Measurements from ENCODE around the gene PLCH1. TPM values are rescaled to one million over a fixed set of nuclear protein-coding genes. Genes with fewer than 3 reads are reported as not detected.

The PLCH1 gene
- total RNA-seq, 2 experiments from 2014 or later: 0.16 to 0.26 TPM

DNA sequence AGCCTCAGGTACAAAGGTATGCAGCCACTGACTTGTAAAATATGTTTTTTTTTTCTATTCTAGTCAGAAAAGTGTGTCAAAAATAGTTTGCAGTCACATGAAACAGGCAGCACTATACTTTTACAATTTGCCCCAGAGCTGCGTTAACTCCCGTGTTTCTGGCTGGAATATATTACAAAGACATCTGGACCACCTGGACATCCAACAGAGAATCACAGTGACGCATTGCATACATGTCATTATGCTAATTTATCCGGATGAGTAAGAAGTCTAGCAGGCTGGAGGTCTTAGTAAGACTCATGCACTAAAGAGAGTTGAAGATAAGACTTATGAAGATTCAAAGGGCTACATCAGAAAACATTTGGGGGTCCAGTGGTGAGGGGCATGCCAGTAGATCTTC lies 412.2 kb downstream of the PLCH1 start:
- no peak for DNase-seq
- intact Hi-C loops (cut with DNase I, micrococcal nuclease): no loop called here
- ChIA-PET POLR2A (no interaction called here), CTCF (interaction anchor here (0.6 kb wide), 1 partner anchor 25 kb away, joined by 3 read pairs; no protein-coding TSS in a partner anchor)
- H3K4me1 Mint-ChIP-seq: peaks cover 11% of the 10 kb centered on the region
- ATAC-seq: no peak
- H3K27ac Mint-ChIP-seq: no peak overlapping the region
- H3K36me3 Mint-ChIP-seq (ENCODE audit: low read depth): no peaks in the 10 kb centered on the region
- H3K9me3 Mint-ChIP-seq (ENCODE audit: low read depth): no peaks in the 10 kb centered on the region
- no peak overlapping the region for H3K4me3 Mint-ChIP-seq
- no peaks in the 10 kb centered on the region for H3K27me3 Mint-ChIP-seq

GRCh38 chr3:155331078-155331477 lies 413.8 kb downstream of the PLCH1 start:
- ATAC-seq (no peak), DNase-seq (no peak)
- ChIA-PET CTCF (no interaction called here), POLR2A (no interaction called here)
- peaks cover 11% of the 10 kb centered on the region for H3K4me1 Mint-ChIP-seq
- H3K9me3 Mint-ChIP-seq (ENCODE audit: low read depth): no peaks in the 10 kb centered on the region
- H3K27ac Mint-ChIP-seq: no peak overlapping the region
- intact Hi-C loops (cut with DNase I, micrococcal nuclease): no loop called here
- H3K4me3 Mint-ChIP-seq: no peak overlapping the region
- no peaks in the 10 kb centered on the region for H3K27me3 Mint-ChIP-seq
- no peaks in the 10 kb centered on the region for H3K36me3 Mint-ChIP-seq (ENCODE audit: low read depth)

GRCh38 chr3:155330370-155330769 lies 414.5 kb downstream of the PLCH1 start:
- H3K4me3 Mint-ChIP-seq: no peak overlapping the region
- no peak for DNase-seq
- ATAC-seq: no peak
- intact Hi-C loops (cut with DNase I, micrococcal nuclease): no loop called here
- POLR2A ChIA-PET: no interaction called here
- H3K27ac Mint-ChIP-seq: no peak overlapping the region
- CTCF ChIA-PET: no interaction called here
- no peaks in the 10 kb centered on the region for H3K36me3 Mint-ChIP-seq (ENCODE audit: low read depth)
- H3K9me3 Mint-ChIP-seq (ENCODE audit: low read depth): no peaks in the 10 kb centered on the region
- no peaks in the 10 kb centered on the region for H3K27me3 Mint-ChIP-seq
- H3K4me1 Mint-ChIP-seq: peaks cover 10% of the 10 kb centered on the region

DNA sequence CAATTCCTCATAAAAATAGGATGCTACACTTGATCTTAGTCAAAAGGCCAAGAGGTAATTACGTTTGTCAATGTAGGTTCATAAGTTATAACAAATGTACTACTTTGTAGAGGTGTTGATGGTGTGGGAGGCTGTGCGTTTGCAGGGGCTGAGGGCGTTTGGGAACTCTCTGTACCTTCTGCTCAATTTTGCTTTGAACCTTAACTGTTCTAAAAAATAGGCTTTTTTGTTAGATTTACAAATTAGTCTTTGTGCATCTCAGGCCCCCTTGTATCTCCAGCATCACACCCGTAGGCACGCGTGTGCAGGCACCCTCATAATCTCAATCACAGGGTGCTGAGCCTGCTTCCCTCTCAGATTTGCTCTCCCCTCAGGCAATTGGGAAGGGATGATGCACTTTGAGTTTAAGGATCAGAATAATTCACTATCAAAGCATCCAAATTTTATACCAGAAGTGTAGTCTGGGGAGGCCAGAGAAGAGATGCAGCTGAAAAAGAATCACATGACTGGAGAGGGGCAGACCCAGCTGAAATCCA lies 415.3 kb downstream of the PLCH1 start:
- H3K9me3 Mint-ChIP-seq (ENCODE audit: low read depth): no peaks in the 10 kb centered on the region
- ATAC-seq (no peak), DNase-seq (no peak)
- H3K27ac Mint-ChIP-seq: no peak overlapping the region
- no peak overlapping the region for H3K4me3 Mint-ChIP-seq
- ChIA-PET CTCF (no interaction called here), POLR2A (no interaction called here)
- H3K27me3 Mint-ChIP-seq: no peaks in the 10 kb centered on the region
- H3K36me3 Mint-ChIP-seq (ENCODE audit: low read depth): no peaks in the 10 kb centered on the region
- intact Hi-C loops (cut with DNase I, micrococcal nuclease): loop anchor here in 1 of 2 experiments (10.0 kb wide), 1 partner anchor 995 kb away; no protein-coding TSS in a partner anchor
- H3K4me1 Mint-ChIP-seq: peaks cover 3% of the 10 kb centered on the region

DNA sequence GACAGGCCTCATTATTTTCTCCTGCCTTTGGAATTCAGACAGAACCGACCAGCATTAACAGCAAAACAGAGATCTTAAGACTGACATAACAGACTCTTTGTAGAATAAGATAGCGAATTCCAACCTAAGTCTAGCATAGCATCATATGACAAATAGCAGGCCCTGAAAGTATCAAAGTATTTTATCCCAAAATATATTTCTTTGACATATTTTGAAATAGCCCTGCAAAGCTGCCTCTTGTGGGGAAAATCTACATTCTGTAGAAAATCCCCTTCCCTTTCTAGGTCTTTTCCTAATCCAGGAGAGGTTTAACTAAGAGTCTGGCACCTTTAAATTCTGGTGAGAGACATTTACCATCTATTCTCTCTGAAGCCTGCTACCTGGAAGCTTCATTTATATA lies 417.0 kb downstream of the PLCH1 start:
- H3K9me3 Mint-ChIP-seq (ENCODE audit: low read depth): no peaks in the 10 kb centered on the region
- POLR2A ChIA-PET: no interaction called here
- DNase-seq (no peak), ATAC-seq (no peak)
- no peaks in the 10 kb centered on the region for H3K4me1 Mint-ChIP-seq
- H3K27ac Mint-ChIP-seq: no peak overlapping the region
- H3K27me3 Mint-ChIP-seq: no peaks in the 10 kb centered on the region
- H3K4me3 Mint-ChIP-seq: no peak overlapping the region
- H3K36me3 Mint-ChIP-seq (ENCODE audit: low read depth): no peaks in the 10 kb centered on the region
- CTCF ChIA-PET: no interaction called here
- intact Hi-C loops (cut with DNase I, micrococcal nuclease): loop anchor here in 1 of 2 experiments (10.0 kb wide), 1 partner anchor 993 kb away; no protein-coding TSS in a partner anchor

- H3K4me3 Mint-ChIP-seq: no peak overlapping the region
- no peak for DNase-seq
- no peaks in the 10 kb centered on the region for H3K9me3 Mint-ChIP-seq (ENCODE audit: low read depth)
Observed at GRCh38 chr3:155327430-155327829, 417.4 kb downstream of the PLCH1 start.

GRCh38 chr3:155326901-155327300 lies 418.0 kb downstream of the PLCH1 start:
- intact Hi-C loops (cut with DNase I, micrococcal nuclease): loop anchor here in 1 of 2 experiments (10.0 kb wide), 1 partner anchor 992 kb away; no protein-coding TSS in a partner anchor
- no peak for ATAC-seq

More at GRCh38 chr3:155327430-155327829, 417.4 kb downstream of the PLCH1 start:
- no peaks in the 10 kb centered on the region for H3K27me3 Mint-ChIP-seq
- POLR2A ChIA-PET: no interaction called here
- no peaks in the 10 kb centered on the region for H3K36me3 Mint-ChIP-seq (ENCODE audit: low read depth)
- H3K4me1 Mint-ChIP-seq: no peaks in the 10 kb centered on the region
- intact Hi-C loops (cut with DNase I, micrococcal nuclease): loop anchor here in 1 of 2 experiments (10.0 kb wide), 1 partner anchor 993 kb away; no protein-coding TSS in a partner anchor
- CTCF ChIA-PET: interaction anchor here (0.5 kb wide), 1 partner anchor 650 kb away, joined by 3 read pairs; no protein-coding TSS in a partner anchor
- no peak for ATAC-seq
- no peak overlapping the region for H3K27ac Mint-ChIP-seq

DNA sequence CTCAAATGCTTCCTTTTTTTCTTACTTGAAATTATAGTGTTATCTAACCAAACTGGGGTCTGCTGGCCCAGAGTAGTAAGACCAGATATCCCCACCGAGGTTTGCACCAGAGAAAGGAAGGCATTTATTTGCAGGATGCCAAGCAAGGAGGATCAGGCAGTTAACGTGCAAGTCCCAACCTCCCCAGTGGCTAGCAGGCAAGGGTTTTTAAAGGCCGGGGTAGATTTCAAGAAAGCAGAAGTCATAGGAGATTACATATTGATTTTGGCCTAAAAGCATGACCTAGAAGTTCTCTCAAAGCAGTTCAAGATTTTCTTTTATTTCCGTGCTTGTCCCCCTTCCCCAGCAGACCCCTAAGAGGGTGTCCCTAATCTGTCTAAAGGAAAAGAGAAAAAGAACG lies 418.6 kb downstream of the PLCH1 start:
- DNase-seq: no peak
- intact Hi-C loops (cut with DNase I, micrococcal nuclease): loop anchor here in 1 of 2 experiments (10.0 kb wide), 1 partner anchor 991 kb away; no protein-coding TSS in a partner anchor
- ChIA-PET POLR2A (no interaction called here), CTCF (no interaction called here)
- Mint-ChIP-seq H3K9me3 (ENCODE audit: low read depth) (no peaks in the 10 kb centered on the region), H3K27me3 (no peaks in the 10 kb centered on the region), H3K4me1 (no peaks in the 10 kb centered on the region), H3K36me3 (ENCODE audit: low read depth) (no peaks in the 10 kb centered on the region), H3K27ac (no peak overlapping the region), H3K4me3 (no peak overlapping the region)
- ATAC-seq: no peak

More at GRCh38 chr3:155326901-155327300, 418.0 kb downstream of the PLCH1 start:
- ChIA-PET CTCF (interaction anchor here (0.5 kb wide), 1 partner anchor 650 kb away, joined by 3 read pairs; no protein-coding TSS in a partner anchor), POLR2A (no interaction called here)
- Mint-ChIP-seq H3K36me3 (ENCODE audit: low read depth) (no peaks in the 10 kb centered on the region), H3K4me1 (no peaks in the 10 kb centered on the region), H3K4me3 (no peak overlapping the region), H3K9me3 (ENCODE audit: low read depth) (no peaks in the 10 kb centered on the region), H3K27me3 (no peaks in the 10 kb centered on the region), H3K27ac (no peak overlapping the region)
- DNase-seq: no peak

Other genes starting within 250 kb of the PLCH1 start
- gene C3orf33, start 61.2 kb upstream of the PLCH1 start, total RNA-seq: 1 to 10 TPM; 1.5 to 1.6 TPM
- 10 to 100 TPM; 19.2 to 19.9 TPM for gene SLC33A1, start 109.4 kb upstream of the PLCH1 start, total RNA-seq
- gene GMPS, start 125.6 kb upstream of the PLCH1 start, total RNA-seq: 100 to 1,000 TPM; 154 to 161 TPM

All from activated CD4-positive, alpha-beta T cell treated with anti-CD3 and anti-CD28 coated beads for 36 hours (primary cell).